Neuronal stem cell (in vitro differentiated cells): ENCODE data around the gene NFAM1.

ENCODE experiments used
- DNase-seq: peaks from one replicate; pipeline ENCODE4 v3.0.0-alpha.2; 2013; ENCODE audit warnings: low spot score
- H2AFZ ChIP-seq: one replicate; pipeline ENCODE4 v1.6.1; 2013; ENCODE audit warnings: mild to moderate bottlenecking, low read length, inconsistent platforms
- H2AK5ac ChIP-seq: 2 replicates; pipeline ENCODE4 v1.6.1; 2013; ENCODE audit warnings: low read depth, mild to moderate bottlenecking, inconsistent platforms, low read length, moderate library complexity, mixed read lengths
- H2BK120ac ChIP-seq: 2 replicates; pipeline ENCODE4 v1.6.1; 2013; ENCODE audit warnings: low read depth, mild to moderate bottlenecking, inconsistent platforms, low read length, moderate library complexity, mixed read lengths
- H2BK12ac ChIP-seq: one replicate; pipeline ENCODE4 v1.6.1; 2013; ENCODE audit warnings: low read length, inconsistent platforms
- H2BK15ac ChIP-seq: 2 replicates; pipeline ENCODE4 v1.6.1; 2013; ENCODE audit warnings: mild to moderate bottlenecking, low read length, inconsistent platforms, mixed read lengths
- H2BK5ac ChIP-seq: one replicate; pipeline ENCODE4 v1.6.1; 2013; ENCODE audit warnings: inconsistent platforms, mild to moderate bottlenecking, low read length, moderate library complexity
- H3K14ac ChIP-seq: one replicate; pipeline ENCODE4 v1.6.1; 2013; ENCODE audit warnings: low read length, inconsistent platforms
- H3K18ac ChIP-seq: 2 replicates; pipeline ENCODE4 v1.6.1; 2013; ENCODE audit warnings: low read length, inconsistent platforms
- H3K23ac ChIP-seq: 2 replicates; pipeline ENCODE4 v1.6.1; 2013; ENCODE audit warnings: low read depth, mild to moderate bottlenecking, mixed read lengths, low read length, inconsistent platforms; ENCODE audit not compliant: poor library complexity
- H3K27ac ChIP-seq: replicated peaks from 3 replicates; pipeline ENCODE4 v1.5.1; 2013; ENCODE audit warnings: low read length, inconsistent platforms
- H3K27me3 ChIP-seq, 3 experiments: 2 replicates each; pipeline ENCODE4 v1.6.1; 2013; ENCODE audit warnings: low read length in 3 of 3, mild to moderate bottlenecking in 2 of 3, inconsistent platforms in 1 of 3, low read depth in 1 of 3, mixed read lengths in 1 of 3, moderate library complexity in 1 of 3; ENCODE audit not compliant: control insufficient read depth in 3 of 3, insufficient read depth in 3 of 3
- H3K36me3 ChIP-seq, 2 donors: replicated peaks in 1 of 2; 2 replicates each; pipeline ENCODE4 v1.6.1; 2013; ENCODE audit warnings: low read length in 2 of 2; ENCODE audit not compliant: control insufficient read depth in 2 of 2, insufficient read depth in 2 of 2
- H3K4ac ChIP-seq: 2 replicates; pipeline ENCODE4 v1.6.1; 2013; ENCODE audit warnings: inconsistent platforms, mild to moderate bottlenecking, low read length, moderate library complexity
- H3K4me1 ChIP-seq, 2 donors: 1 replicate in 1 of 2; 2 replicates in 1 of 2; pipeline ENCODE4 v1.6.1; 2013; ENCODE audit warnings: low read length in 2 of 2, low read depth in 1 of 2; ENCODE audit not compliant: control insufficient read depth in 2 of 2, insufficient read depth in 1 of 2
- H3K4me2 ChIP-seq: one replicate; pipeline ENCODE4 v1.6.1; 2013; ENCODE audit warnings: mild to moderate bottlenecking, low read length, inconsistent platforms; ENCODE audit not compliant: insufficient read depth, poor library complexity, severe bottlenecking
- H3K4me3 ChIP-seq, 2 donors: 2 replicates each; pipeline ENCODE4 v1.5.1; 2013; ENCODE audit warnings: low read length in 2 of 2, mild to moderate bottlenecking in 2 of 2, inconsistent platforms in 1 of 2, moderate library complexity in 1 of 2
- H3K79me1 ChIP-seq: one replicate; pipeline ENCODE4 v1.6.1; 2013; ENCODE audit warnings: low read depth, mild to moderate bottlenecking, inconsistent platforms, low read length, moderate library complexity
- H3K9ac ChIP-seq: one replicate; pipeline ENCODE4 v1.6.1; 2013; ENCODE audit warnings: mild to moderate bottlenecking, low read depth, low read length, inconsistent platforms; ENCODE audit not compliant: poor library complexity
- H3K9me3 ChIP-seq, 2 donors: replicated peaks in 1 of 2; 2 replicates each; pipeline versions ENCODE3 to v1.6.1; 2013; ENCODE audit warnings: low read length in 2 of 2, mild to moderate bottlenecking in 2 of 2, inconsistent platforms in 1 of 2, low read depth in 1 of 2, mixed read lengths in 1 of 2, moderate library complexity in 1 of 2; ENCODE audit not compliant: control insufficient read depth in 2 of 2, insufficient read depth in 1 of 2
- H4K8ac ChIP-seq: one replicate; pipeline ENCODE4 v1.6.1; 2013; ENCODE audit warnings: low read depth, mild to moderate bottlenecking, inconsistent platforms, low read length, moderate library complexity
- H4K91ac ChIP-seq: one replicate; pipeline ENCODE4 v1.6.1; 2013; ENCODE audit warnings: low read length, low read depth, mild to moderate bottlenecking, inconsistent platforms; ENCODE audit not compliant: poor library complexity
- WGBS, 2 donors: extraction: QIAGEN DNeasy Blood & Tissue Kit; methylation state at CpG; one replicate each; pipeline ENCODE4 v1.1.7; 2013; ENCODE audit warnings: missing lambda C conversion rate in 2 of 2, mixed read lengths in 1 of 2; ENCODE audit not compliant: insufficient read length in 2 of 2, insufficient replicate concordance in 1 of 2; ENCODE audit errors: extremely low coverage in 2 of 2; 5-methylcytosine and 5-hydroxymethylcytosine counted together

Gene NFAM1

GRCh38 chr22:42439021-42439567 is 6.9 kb upstream of the NFAM1 start:
- Histone ChIP-seq H3K9ac (no peak overlapping the region), H3K23ac (no peak overlapping the region), H4K91ac (no peak overlapping the region), H2BK120ac (no peak overlapping the region), H3K79me1 (no peaks in the 10 kb centered on the region), H3K4ac (no peak overlapping the region), H2BK12ac (no peak overlapping the region), H4K8ac (no peak overlapping the region), H3K27me3 (peaks cover 0 to 38% (median 0%) of the 10 kb centered on the region in 3 experiments), H3K27ac (no peak overlapping the region), H3K4me1 (peaks cover 11 to 19% of the 10 kb centered on the region in 2 donors), H3K4me3 (no peak overlapping the region), H2BK5ac (no peak overlapping the region), H2BK15ac (no peak overlapping the region), H3K4me2 (no peak overlapping the region), H2AK5ac (no peak overlapping the region), H3K36me3 (no peaks in the 10 kb centered on the region), H3K9me3 (no peaks in the 10 kb centered on the region), H2AFZ (peak overlapping the region; percentile 28), H3K14ac (no peak overlapping the region), H3K18ac (no peak overlapping the region)
- WGBS, 2 donors = no CpG with 5 or more reads among the region's 13 CpGs
- DNase-seq = no peak

GRCh38 chr22:42438293-42438650 is 6.1 kb upstream of the NFAM1 start:
- H3K9me3 ChIP-seq = no peaks in the 10 kb centered on the region
- no peak overlapping the region for H3K4ac ChIP-seq
- H2BK120ac ChIP-seq = no peak overlapping the region
- H2BK5ac ChIP-seq = peak overlapping the region; percentile 70
- H3K18ac ChIP-seq = peak overlapping the region; percentile 5
- H2BK15ac ChIP-seq = no peak overlapping the region
- H3K4me3 ChIP-seq = peak overlapping the region; percentile 38 to 69
- no peak overlapping the region for H3K23ac ChIP-seq
- H3K27me3 ChIP-seq = peaks cover 0 to 46% (median 8%) of the 10 kb centered on the region in 3 experiments
- no peak overlapping the region for H3K14ac ChIP-seq
- peak overlapping the region; percentile 77 for H3K27ac ChIP-seq
- no peak for DNase-seq
- H3K4me1 ChIP-seq = peaks cover 8 to 23% of the 10 kb centered on the region in 2 donors
- no peak overlapping the region for H2BK12ac ChIP-seq
- no peak overlapping the region for H4K91ac ChIP-seq
- peak overlapping the region; percentile 68 for H3K9ac ChIP-seq
- no peaks in the 10 kb centered on the region for H3K36me3 ChIP-seq
- no peak overlapping the region for H2AK5ac ChIP-seq
- H3K4me2 ChIP-seq = peak overlapping the region; percentile 91
- no CpG with 5 or more reads among the region's 12 CpGs for WGBS, 2 donors
- H4K8ac ChIP-seq = no peak overlapping the region
- peak overlapping the region; percentile 90 for H2AFZ ChIP-seq
- H3K79me1 ChIP-seq = no peaks in the 10 kb centered on the region

GRCh38 chr22:42437488-42438292 is 5.5 kb upstream of the NFAM1 start:
- Histone ChIP-seq H2BK5ac (peak overlapping the region; percentile 70), H3K4ac (no peak overlapping the region), H3K9me3 (no peaks in the 10 kb centered on the region), H3K79me1 (no peaks in the 10 kb centered on the region), H2BK12ac (no peak overlapping the region), H3K4me2 (peak overlapping the region; percentile 91), H2AK5ac (peak overlapping the region; percentile 24), H3K27me3 (peaks cover 0 to 52% (median 9%) of the 10 kb centered on the region in 3 experiments), H4K8ac (no peak overlapping the region), H2BK15ac (peak overlapping the region; percentile 46), H4K91ac (no peak overlapping the region), H2AFZ (peak overlapping the region; percentile 90), H3K4me3 (peak overlapping the region; percentile 38 to 69), H3K9ac (peak overlapping the region; percentile 77), H3K18ac (peak overlapping the region; percentile 89), H3K4me1 (peaks cover 10 to 29% of the 10 kb centered on the region in 2 donors), H3K27ac (peak overlapping the region; percentile 77), H3K23ac (peak overlapping the region; percentile 35), H3K36me3 (no peaks in the 10 kb centered on the region), H2BK120ac (no peak overlapping the region), H3K14ac (no peak overlapping the region)
- no CpG with 5 or more reads among the region's 33 CpGs for WGBS, 2 donors
- peak; percentile 83 for DNase-seq

GRCh38 chr22:42436404-42436803 is 4.2 kb upstream of the NFAM1 start:
- Histone ChIP-seq H3K23ac (no peak overlapping the region), H2BK15ac (no peak overlapping the region), H2AFZ (no peak overlapping the region), H3K9me3 (no peaks in the 10 kb centered on the region), H3K36me3 (no peaks in the 10 kb centered on the region), H4K8ac (no peak overlapping the region), H4K91ac (no peak overlapping the region), H2BK120ac (no peak overlapping the region), H3K18ac (no peak overlapping the region), H2AK5ac (peak overlapping the region; percentile 1), H3K14ac (no peak overlapping the region), H3K4me2 (no peak overlapping the region), H2BK12ac (no peak overlapping the region), H3K79me1 (no peaks in the 10 kb centered on the region), H3K27me3 (peaks cover 0 to 63% (median 18%) of the 10 kb centered on the region in 3 experiments), H3K9ac (no peak overlapping the region), H3K4me1 (peaks cover 19 to 41% of the 10 kb centered on the region in 2 donors), H3K4ac (no peak overlapping the region), H3K4me3 (no peak overlapping the region), H2BK5ac (no peak overlapping the region), H3K27ac (no peak overlapping the region)
- DNase-seq = no peak
- WGBS, 2 donors = no CpG with 5 or more reads among the region's 7 CpGs
